Neural progenitor cell (in vitro differentiated cells): ENCODE data around the gene TMUB1. TPM values are rescaled to one million over a fixed set of nuclear protein-coding genes. Genes with fewer than 3 reads are reported as not detected.

Source experiments
- DNase-seq: peaks from one replicate; pipeline ENCODE4 v3.0.0-alpha.2; 2016; ENCODE audit warnings: low spot score
- H2AFZ ChIP-seq: fragments of 200-600 bp; sonication (generic); replicated peaks from 2 replicates; pipeline ENCODE4 v1.6.1; 2016; ENCODE audit warnings: antibody characterized with exemption
- H3F3A ChIP-seq: fragments of 200-600 bp; sonication (generic); 2 replicates; pipeline ENCODE4 v1.6.1; 2016; ENCODE audit warnings: antibody characterized with exemption, low read depth
- H3K27ac ChIP-seq: fragments of 200-600 bp; sonication (generic); 2 replicates; pipeline ENCODE4 v1.5.1; 2016; ENCODE audit warnings: mild to moderate bottlenecking
- H3K27me3 ChIP-seq: fragments of 200-600 bp; sonication (generic); 2 replicates; pipeline ENCODE4 v1.6.1; 2016; ENCODE audit warnings: mild to moderate bottlenecking, moderate library complexity
- H3K36me3 ChIP-seq: fragments of 200-600 bp; sonication (generic); 2 replicates; pipeline ENCODE4 v1.5.1; 2016
- H3K4me1 ChIP-seq: fragments of 200-600 bp; sonication (generic); 2 replicates; pipeline ENCODE4 v1.6.1; 2016; ENCODE audit warnings: mixed run types
- H3K4me2 ChIP-seq: fragments of 200-600 bp; sonication (generic); 2 replicates; pipeline ENCODE4 v1.6.1; 2016
- H3K4me3 ChIP-seq: fragments of 200-600 bp; sonication (generic); 2 replicates; pipeline ENCODE4 v1.5.1; 2016
- H3K79me2 ChIP-seq: fragments of 200-600 bp; sonication (generic); 2 replicates; pipeline ENCODE4 v1.6.1; 2016; ENCODE audit warnings: low read depth
- H3K9ac ChIP-seq: fragments of 200-600 bp; sonication (generic); 2 replicates; pipeline ENCODE4 v1.6.1; 2016
- H3K9me3 ChIP-seq: fragments of 200-600 bp; sonication (generic); 2 replicates; pipeline ENCODE4 v1.5.1; 2016; ENCODE audit warnings: low read depth
- H4K20me1 ChIP-seq: fragments of 200-600 bp; sonication (generic); 2 replicates; pipeline ENCODE4 v1.6.1; 2016; ENCODE audit warnings: low read depth
- H3K27ac Mint-ChIP-seq: 3 replicates; pipeline ENCODE4 v1.8.0; 2021; ENCODE audit warnings: mixed read lengths
- H3K27me3 Mint-ChIP-seq: 2 replicates; pipeline ENCODE4 v1.8.0; 2022; ENCODE audit warnings: low read depth, mild to moderate bottlenecking, inconsistent platforms, moderate library complexity, mixed read lengths; ENCODE audit not compliant: insufficient read depth
- H3K36me3 Mint-ChIP-seq: 3 replicates; pipeline ENCODE4 v1.8.0; 2021; ENCODE audit warnings: mixed read lengths
- H3K4me1 Mint-ChIP-seq: 3 replicates; pipeline ENCODE4 v1.8.0; 2021; ENCODE audit warnings: mixed read lengths
- H3K4me3 Mint-ChIP-seq: 3 replicates; pipeline ENCODE4 v1.8.0; 2021; ENCODE audit warnings: mild to moderate bottlenecking, moderate library complexity, mixed read lengths
- H3K9me3 Mint-ChIP-seq: 3 replicates; pipeline ENCODE4 v1.8.0; 2020; ENCODE audit warnings: mixed read lengths
- EZH2 ChIP-seq: fragments of 200-600 bp; sonication (generic); IDR thresholded peaks from 2 replicates; pipeline ENCODE4 v1.6.1; 2017; ENCODE audit warnings: antibody characterized with exemption, mild to moderate bottlenecking, moderate library complexity
- EZH2phosphoT487 ChIP-seq: fragments of 200-600 bp; sonication (generic); IDR thresholded peaks from 2 replicates; pipeline ENCODE4 v1.6.1; 2017; ENCODE audit warnings: antibody characterized with exemption
- total RNA-seq: library from RNA; depleted of rRNA; stranded (reverse); fragments of >200 nt; gene quantifications from 2 replicates; pipeline ENCODE4 v1.2.3, GENCODE V29; 2015; ENCODE audit warnings: low replicate concordance
- TF ChIP-seq, protein P1 (sequence below): fragments of 200-600 bp; sonication (generic); IDR thresholded peaks from 2 replicates; pipeline ENCODE4 v1.5.1; 2017; ENCODE audit warnings: antibody characterized with exemption, mild to moderate bottlenecking

Gene TMUB1
- total RNA-seq, 1 donor from 2014 or later, result 6.0 TPM

DNA sequence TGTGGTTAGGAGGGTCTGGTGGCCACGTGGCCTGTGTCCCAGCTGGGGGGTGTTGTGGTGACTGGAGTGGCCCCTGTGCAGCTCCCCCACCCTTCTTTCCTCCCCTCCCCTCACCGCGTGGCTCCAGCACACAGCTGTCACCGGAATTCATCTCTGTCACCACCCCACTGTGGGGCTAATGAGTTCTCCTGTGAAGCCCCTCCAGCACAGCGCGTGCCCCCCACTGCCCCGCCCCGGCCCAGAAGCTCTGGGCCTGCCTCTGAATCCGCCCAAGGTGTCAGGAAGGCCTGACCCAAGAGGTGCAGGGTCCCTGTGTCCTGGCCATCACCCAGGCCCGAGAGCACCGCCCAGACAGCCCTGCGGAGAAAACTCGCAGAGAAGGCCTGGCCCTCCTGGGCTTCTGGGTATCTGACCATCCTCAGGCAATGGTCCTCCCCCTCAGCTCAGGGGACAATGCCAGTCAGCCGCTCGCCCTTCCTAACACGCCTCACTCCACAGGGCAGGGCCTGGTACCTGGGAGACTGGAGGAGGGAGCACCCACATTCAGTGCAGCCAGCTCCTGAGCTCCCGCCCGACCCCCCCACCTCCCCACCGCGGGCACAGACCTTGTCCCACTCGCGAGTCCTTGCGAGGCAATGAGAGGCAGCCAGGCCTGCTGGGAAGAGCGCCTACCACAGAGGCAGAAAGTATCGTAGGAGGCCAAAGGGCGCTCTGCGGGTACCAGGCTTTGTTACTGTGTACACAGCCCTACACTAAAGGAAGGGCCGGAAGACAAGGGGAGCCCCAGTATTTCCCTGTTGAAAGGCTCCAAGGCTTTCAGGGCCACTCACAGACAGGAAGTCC is 46.0 kb upstream of the TMUB1 start:
- no peaks in the 10 kb centered on the region for H3K27me3 ChIP-seq
- H3K4me2 ChIP-seq, result no peak overlapping the region
- no peaks in the 10 kb centered on the region for H3K36me3 ChIP-seq
- Mint-ChIP-seq H3K27me3 (peaks cover 16% of the 10 kb centered on the region), H3K27ac (no peak overlapping the region), H3K4me3 (no peak overlapping the region), H3K4me1 (peaks cover 15% of the 10 kb centered on the region), H3K36me3 (peaks cover 17% of the 10 kb centered on the region), H3K9me3 (no peaks in the 10 kb centered on the region)
- H3K4me3 ChIP-seq, result no peak overlapping the region
- DNase-seq, result no peak
- peaks cover 40% of the 10 kb centered on the region for H4K20me1 ChIP-seq
- no peaks in the 10 kb centered on the region for H3K9me3 ChIP-seq
- H3K27ac ChIP-seq, result no peak overlapping the region
- no peak overlapping the region for H3K9ac ChIP-seq
- TF ChIP-seq, protein P1, sequence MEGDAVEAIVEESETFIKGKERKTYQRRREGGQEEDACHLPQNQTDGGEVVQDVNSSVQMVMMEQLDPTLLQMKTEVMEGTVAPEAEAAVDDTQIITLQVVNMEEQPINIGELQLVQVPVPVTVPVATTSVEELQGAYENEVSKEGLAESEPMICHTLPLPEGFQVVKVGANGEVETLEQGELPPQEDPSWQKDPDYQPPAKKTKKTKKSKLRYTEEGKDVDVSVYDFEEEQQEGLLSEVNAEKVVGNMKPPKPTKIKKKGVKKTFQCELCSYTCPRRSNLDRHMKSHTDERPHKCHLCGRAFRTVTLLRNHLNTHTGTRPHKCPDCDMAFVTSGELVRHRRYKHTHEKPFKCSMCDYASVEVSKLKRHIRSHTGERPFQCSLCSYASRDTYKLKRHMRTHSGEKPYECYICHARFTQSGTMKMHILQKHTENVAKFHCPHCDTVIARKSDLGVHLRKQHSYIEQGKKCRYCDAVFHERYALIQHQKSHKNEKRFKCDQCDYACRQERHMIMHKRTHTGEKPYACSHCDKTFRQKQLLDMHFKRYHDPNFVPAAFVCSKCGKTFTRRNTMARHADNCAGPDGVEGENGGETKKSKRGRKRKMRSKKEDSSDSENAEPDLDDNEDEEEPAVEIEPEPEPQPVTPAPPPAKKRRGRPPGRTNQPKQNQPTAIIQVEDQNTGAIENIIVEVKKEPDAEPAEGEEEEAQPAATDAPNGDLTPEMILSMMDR, result no peak
- TF ChIP-seq EZH2, result no peak
- TF ChIP-seq EZH2phosphoT487, result no peak
- peaks cover 29% of the 10 kb centered on the region for H3F3A ChIP-seq
- no peak overlapping the region for H2AFZ ChIP-seq
- H3K4me1 ChIP-seq, result peaks cover 8% of the 10 kb centered on the region
- H3K79me2 ChIP-seq, result no peaks in the 10 kb centered on the region

DNA sequence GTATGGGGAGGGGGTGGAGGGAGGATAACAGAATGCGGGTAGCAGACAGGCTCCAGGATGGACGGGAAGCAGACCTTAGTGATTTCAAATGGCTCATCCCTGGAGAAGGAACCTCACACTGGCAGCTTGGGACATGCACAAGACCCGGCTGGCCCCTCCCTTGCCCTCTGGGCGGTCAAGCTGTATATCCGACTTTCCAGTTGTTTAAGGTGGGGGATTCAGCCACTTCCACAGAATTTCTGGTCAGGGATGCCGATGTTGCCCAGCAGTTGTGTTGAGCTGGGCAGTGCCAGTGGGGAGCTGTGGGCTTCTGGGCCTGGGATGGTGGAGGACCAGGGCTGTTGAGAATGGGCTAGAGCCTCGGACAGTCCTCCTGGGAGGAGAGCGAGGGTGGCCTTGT is 45.4 kb upstream of the TMUB1 start:
- no peak overlapping the region for H3K27ac Mint-ChIP-seq
- Histone ChIP-seq H3K27me3 (no peaks in the 10 kb centered on the region), H3K9ac (no peak overlapping the region), H2AFZ (no peak overlapping the region), H3F3A (peaks cover 34% of the 10 kb centered on the region), H3K9me3 (no peaks in the 10 kb centered on the region), H4K20me1 (peaks cover 46% of the 10 kb centered on the region), H3K27ac (no peak overlapping the region), H3K79me2 (no peaks in the 10 kb centered on the region), H3K4me3 (no peak overlapping the region), H3K4me1 (peaks cover 8% of the 10 kb centered on the region), H3K4me2 (no peak overlapping the region), H3K36me3 (no peaks in the 10 kb centered on the region)
- no peak overlapping the region for H3K4me3 Mint-ChIP-seq
- H3K36me3 Mint-ChIP-seq, result peaks cover 23% of the 10 kb centered on the region
- H3K9me3 Mint-ChIP-seq, result no peaks in the 10 kb centered on the region
- H3K27me3 Mint-ChIP-seq, result peaks cover 16% of the 10 kb centered on the region
- TF ChIP-seq EZH2phosphoT487, result no peak
- TF ChIP-seq, protein P1, result no peak
- TF ChIP-seq EZH2, result no peak
- no peak for DNase-seq
- peaks cover 19% of the 10 kb centered on the region for H3K4me1 Mint-ChIP-seq

DNA sequence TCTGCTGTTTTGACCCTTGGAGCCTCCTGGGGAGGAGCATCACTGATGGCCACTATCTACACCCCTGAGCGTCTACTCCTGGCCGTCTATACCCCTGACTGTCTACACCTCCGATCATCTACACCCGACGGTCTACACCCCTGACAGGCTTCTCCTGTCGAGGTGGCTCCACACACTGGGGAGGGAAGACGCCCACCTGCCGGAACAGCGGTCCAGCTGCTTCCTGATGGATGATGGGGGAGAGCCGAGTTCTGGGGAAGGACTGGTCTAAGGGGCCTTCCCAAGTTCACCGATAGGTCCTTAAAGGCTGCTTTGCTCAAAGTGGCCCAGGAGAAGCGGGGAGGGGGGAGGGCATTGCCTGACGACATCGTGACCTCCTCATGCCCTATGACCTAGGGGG is 44.9 kb upstream of the TMUB1 start:
- H3K4me3 Mint-ChIP-seq, result no peak overlapping the region
- Histone ChIP-seq H3K9ac (no peak overlapping the region), H3K4me2 (no peak overlapping the region), H3K4me3 (no peak overlapping the region), H3K27me3 (no peaks in the 10 kb centered on the region), H3K27ac (no peak overlapping the region), H2AFZ (no peak overlapping the region), H4K20me1 (peaks cover 52% of the 10 kb centered on the region), H3F3A (peaks cover 40% of the 10 kb centered on the region), H3K79me2 (no peaks in the 10 kb centered on the region), H3K4me1 (peaks cover 8% of the 10 kb centered on the region), H3K36me3 (no peaks in the 10 kb centered on the region), H3K9me3 (no peaks in the 10 kb centered on the region)
- no peaks in the 10 kb centered on the region for H3K9me3 Mint-ChIP-seq
- peaks cover 22% of the 10 kb centered on the region for H3K4me1 Mint-ChIP-seq
- TF ChIP-seq EZH2, result no peak
- TF ChIP-seq, protein P1, result no peak
- no peak for TF ChIP-seq EZH2phosphoT487
- H3K27me3 Mint-ChIP-seq, result peaks cover 16% of the 10 kb centered on the region
- H3K36me3 Mint-ChIP-seq, result peaks cover 24% of the 10 kb centered on the region
- no peak overlapping the region for H3K27ac Mint-ChIP-seq
- no peak for DNase-seq
